LNCaP clone FGC (cell line): Measurements from ENCODE around the gene COL6A3.

Experiments
- DNase-seq: peaks from one replicate; pipeline ENCODE4 v3.0.0-alpha.2; 2011; ENCODE audit warnings: low read depth
- H3K4me3 ChIP-seq: 2 replicates; pipeline ENCODE4 v1.5.1; 2011; ENCODE audit warnings: mild to moderate bottlenecking, low read depth, low read length, control low read depth
- CTCF ChIP-seq: IDR thresholded peaks from 2 replicates; pipeline ENCODE4 v1.5.1; 2012; ENCODE audit warnings: mild to moderate bottlenecking; ENCODE audit not compliant: control insufficient read depth, insufficient read depth; ENCODE audit errors: extremely low read depth

The COL6A3 gene

GRCh38 chr2:237427769-237428506 lies 14.0 kb upstream of the COL6A3 start:
- no peak for TF ChIP-seq CTCF
- no peak for DNase-seq
- H3K4me3 ChIP-seq: no peak overlapping the region

- no peak for DNase-seq
- TF ChIP-seq CTCF: no peak
- H3K4me3 ChIP-seq: no peak overlapping the region
Observed at GRCh38 chr2:237426517-237426916, 12.6 kb upstream of the COL6A3 start.

GRCh38 chr2:237425320-237425719 lies 11.4 kb upstream of the COL6A3 start:
- TF ChIP-seq CTCF: no peak
- H3K4me3 ChIP-seq: no peak overlapping the region
- no peak for DNase-seq

GRCh38 chr2:237424544-237424943 lies 10.6 kb upstream of the COL6A3 start:
- TF ChIP-seq CTCF: no peak
- H3K4me3 ChIP-seq: no peak overlapping the region
- no peak for DNase-seq

GRCh38 chr2:237423891-237424290 lies 9.9 kb upstream of the COL6A3 start:
- TF ChIP-seq CTCF: no peak
- H3K4me3 ChIP-seq: no peak overlapping the region
- DNase-seq: no peak

GRCh38 chr2:237422309-237422708 lies 8.3 kb upstream of the COL6A3 start:
- TF ChIP-seq CTCF: no peak
- no peak for DNase-seq
- no peak overlapping the region for H3K4me3 ChIP-seq

GRCh38 chr2:237421542-237422116 lies 7.7 kb upstream of the COL6A3 start:
- H3K4me3 ChIP-seq: no peak overlapping the region
- TF ChIP-seq CTCF: peak; percentile 69
- peak; percentile 37 for DNase-seq
